NCI-H82 treated with DMSO at 0.1 percent for 48 hours (cell line): ENCODE results near the gene IQSEC2.

Experiments used
- DNase-seq: peaks from one replicate; lab custom pipeline; 2025; ENCODE audit not compliant: unreplicated experiment; lab: John Stamatoyannopoulos, UW

IQSEC2 gene

GRCh38 chrX:53305219-53305995 lies 24.0 kb upstream of the IQSEC2 start:
- DNase-seq, result no peak

GRCh38 chrX:53303195-53303594 lies 21.8 kb upstream of the IQSEC2 start:
- DNase-seq, result no peak

GRCh38 chrX:53300157-53300556 lies 18.8 kb upstream of the IQSEC2 start:
- DNase-seq, result no peak

GRCh38 chrX:53294024-53294648 lies 12.8 kb upstream of the IQSEC2 start:
- DNase-seq, result no peak

- no peak for DNase-seq
Observed at GRCh38 chrX:53291596-53291995, 10.2 kb upstream of the IQSEC2 start.

- no peak for DNase-seq
Observed at GRCh38 chrX:53290441-53291041, 9.2 kb upstream of the IQSEC2 start.

GRCh38 chrX:53288189-53288588 lies 6.8 kb upstream of the IQSEC2 start:
- no peak for DNase-seq

- DNase-seq, result no peak
Observed at GRCh38 chrX:53287493-53288138, 6.2 kb upstream of the IQSEC2 start.

- no peak for DNase-seq
Observed at GRCh38 chrX:53286171-53286570, 4.8 kb upstream of the IQSEC2 start.

- no peak for DNase-seq
Observed at GRCh38 chrX:53285591-53285990, 4.2 kb upstream of the IQSEC2 start.

- DNase-seq, result peak; percentile 5
Observed at GRCh38 chrX:53284684-53285447, 3.5 kb upstream of the IQSEC2 start.

GRCh38 chrX:53283567-53283966 lies 2.2 kb upstream of the IQSEC2 start:
- no peak for DNase-seq

- DNase-seq, result no peak
Observed at GRCh38 chrX:53283099-53283498, 1.7 kb upstream of the IQSEC2 start.

- no peak for DNase-seq
Observed at GRCh38 chrX:53281963-53282695, 745 bp upstream of the IQSEC2 start.

- DNase-seq, result no peak
Observed at GRCh38 chrX:53280331-53281320, 758 bp downstream of the IQSEC2 start.

GRCh38 chrX:53279296-53280237 lies 1.8 kb downstream of the IQSEC2 start:
- DNase-seq, result no peak

- no peak for DNase-seq
Observed at GRCh38 chrX:53272808-53273337, 8.5 kb downstream of the IQSEC2 start.
